HepG2 (cell line): ENCODE measurements around the gene ADM. TPM values are rescaled to one million over a fixed set of nuclear protein-coding genes. Genes with fewer than 3 reads are reported as not detected.

ENCODE experiments used
- CBFB ChIP-seq: sonication (generic); formaldehyde crosslinking; IDR thresholded peaks from 2 replicates; pipeline ENCODE4 v1.4.0; 2020; ENCODE audit warnings: missing genetic modification reagents
- DMAP1 ChIP-seq: IDR thresholded peaks from 2 replicates; pipeline ENCODE4 v1.6.1; 2016
- ESRRA ChIP-seq: sonication (generic); formaldehyde crosslinking; IDR thresholded peaks from 2 replicates; pipeline ENCODE4 v1.5.1; 2020; ENCODE audit warnings: mild to moderate bottlenecking, low read depth, missing genetic modification reagents
- FOXK1 ChIP-seq: sonication (generic); formaldehyde crosslinking; IDR thresholded peaks from 2 replicates; pipeline ENCODE4 v1.4.0; 2020; ENCODE audit warnings: low read depth, missing genetic modification reagents, borderline replicate concordance
- HNF4A ChIP-seq: sonication (generic); formaldehyde crosslinking; IDR thresholded peaks from 2 replicates; pipeline ENCODE4 v1.4.0; 2020; ENCODE audit warnings: missing genetic modification reagents
- IRF2 ChIP-seq: IDR thresholded peaks from 2 replicates; pipeline ENCODE4 v1.6.1; 2018; ENCODE audit warnings: missing genetic modification reagents, missing compliant biosample characterization
- RELA ChIP-seq: sonication (generic); formaldehyde crosslinking; IDR thresholded peaks from 2 replicates; pipeline ENCODE4 v1.4.0; 2020; ENCODE audit warnings: missing genetic modification reagents
- SATB2 ChIP-seq: sonication (generic); formaldehyde crosslinking; IDR thresholded peaks from 2 replicates; pipeline ENCODE4 v1.5.0; 2020; ENCODE audit warnings: missing genetic modification reagents
- SP140L ChIP-seq: sonication (generic); formaldehyde crosslinking; IDR thresholded peaks from 2 replicates; pipeline ENCODE4 v1.4.0; 2020; ENCODE audit warnings: missing genetic modification reagents, borderline replicate concordance
- YY1 ChIP-seq: IDR thresholded peaks from 2 replicates; pipeline ENCODE4 v1.6.1; 2011; ENCODE audit warnings: low read length, low read depth, moderate library complexity, mild to moderate bottlenecking; ENCODE audit not compliant: insufficient read depth, insufficient replicate concordance
- ZBTB21 ChIP-seq: sonication (generic); formaldehyde crosslinking; IDR thresholded peaks from 2 replicates; pipeline ENCODE4 v1.4.0; 2020; ENCODE audit warnings: missing genetic modification reagents
- ZEB1 ChIP-seq: IDR thresholded peaks from 2 replicates; pipeline ENCODE4 v1.6.1; 2012; ENCODE audit warnings: mild to moderate bottlenecking, low read depth, inconsistent platforms; ENCODE audit not compliant: insufficient replicate concordance
- ZNF205 ChIP-seq: IDR thresholded peaks from 2 replicates; pipeline ENCODE4 v1.6.1; 2018; ENCODE audit warnings: missing biosample characterization, missing genetic modification reagents
- ZNF225 ChIP-seq: sonication (generic); formaldehyde crosslinking; IDR thresholded peaks from 2 replicates; pipeline ENCODE4 v1.4.0; 2020; ENCODE audit warnings: mild to moderate bottlenecking, missing genetic modification reagents
- ZNF615 ChIP-seq: sonication (generic); formaldehyde crosslinking; IDR thresholded peaks from 2 replicates; pipeline ENCODE4 v1.5.0; 2020; ENCODE audit warnings: mild to moderate bottlenecking, missing genetic modification reagents, borderline replicate concordance
- ZNF644 ChIP-seq: IDR thresholded peaks from 2 replicates; pipeline ENCODE4 v1.6.1; 2016; ENCODE audit warnings: low read depth
- ZNF660 ChIP-seq: sonication (generic); formaldehyde crosslinking; IDR thresholded peaks from 2 replicates; pipeline ENCODE4 v1.5.1; 2020; ENCODE audit warnings: mild to moderate bottlenecking, low read depth, missing genetic modification reagents, borderline replicate concordance
- ZNF7 ChIP-seq: IDR thresholded peaks from 2 replicates; pipeline ENCODE4 v1.6.1; 2016; ENCODE audit warnings: missing biosample characterization, missing genetic modification reagents
- polyA plus RNA-seq, 8 experiments: library from polyadenylated mRNA; depleted of rRNA in 3 of 8; stranded (reverse) in 7 of 8; unstranded in 1 of 8; fragments of >200 nt; fragmentation: Illumina TruSeq in 4 of 8; extraction: Trizol in 4 of 8; gene quantifications; 2 replicates each; pipeline versions ENCODE4 v1.2.1 to v1.2.3, GENCODE V29; 2011 to 2016; ENCODE audit warnings: low read depth in 4 of 8, missing spikeins in 1 of 8, mixed read lengths in 1 of 8; ENCODE audit not compliant: insufficient read depth in 1 of 8
- total RNA-seq, 5 experiments: library from RNA; depleted of rRNA; stranded (reverse); fragments of >200 nt; fragmentation: Illumina TruSeq; extraction: Trizol; gene quantifications; 2 replicates each; pipeline ENCODE4 v1.2.3, GENCODE V29; 2016; ENCODE audit warnings: low read depth in 1 of 5
- TF ChIP-seq, protein P1 (sequence below): sonication (generic); IDR thresholded peaks from 2 replicates; pipeline ENCODE4 v1.6.1; 2016; ENCODE audit warnings: low read depth, borderline replicate concordance
- TF ChIP-seq, protein P2 (sequence below): IDR thresholded peaks from 2 replicates; pipeline ENCODE4 v1.6.1; 2016
- TF ChIP-seq, protein P3 (sequence below): sonication (generic); formaldehyde crosslinking; IDR thresholded peaks from 2 replicates; pipeline ENCODE4 v1.4.0; 2020; ENCODE audit warnings: mild to moderate bottlenecking, low read depth, missing genetic modification reagents
- TF ChIP-seq, protein P4 (sequence below): sonication (generic); formaldehyde crosslinking; IDR thresholded peaks from 2 replicates; pipeline ENCODE4 v1.5.0; 2020; ENCODE audit warnings: mild to moderate bottlenecking, missing genetic modification reagents
- TF ChIP-seq, protein P5 (sequence below): sonication (generic); formaldehyde crosslinking; IDR thresholded peaks from 2 replicates; pipeline ENCODE4 v1.5.1; 2020; ENCODE audit warnings: missing genetic modification reagents, mild to moderate bottlenecking, borderline replicate concordance

Gene ADM
- total and polyA plus RNA-seq, 2 of the 13 experiments (the other 11 are each of a cell fraction or from before 2014, with no cell fraction given), result 10.7 to 26.1 TPM

DNA sequence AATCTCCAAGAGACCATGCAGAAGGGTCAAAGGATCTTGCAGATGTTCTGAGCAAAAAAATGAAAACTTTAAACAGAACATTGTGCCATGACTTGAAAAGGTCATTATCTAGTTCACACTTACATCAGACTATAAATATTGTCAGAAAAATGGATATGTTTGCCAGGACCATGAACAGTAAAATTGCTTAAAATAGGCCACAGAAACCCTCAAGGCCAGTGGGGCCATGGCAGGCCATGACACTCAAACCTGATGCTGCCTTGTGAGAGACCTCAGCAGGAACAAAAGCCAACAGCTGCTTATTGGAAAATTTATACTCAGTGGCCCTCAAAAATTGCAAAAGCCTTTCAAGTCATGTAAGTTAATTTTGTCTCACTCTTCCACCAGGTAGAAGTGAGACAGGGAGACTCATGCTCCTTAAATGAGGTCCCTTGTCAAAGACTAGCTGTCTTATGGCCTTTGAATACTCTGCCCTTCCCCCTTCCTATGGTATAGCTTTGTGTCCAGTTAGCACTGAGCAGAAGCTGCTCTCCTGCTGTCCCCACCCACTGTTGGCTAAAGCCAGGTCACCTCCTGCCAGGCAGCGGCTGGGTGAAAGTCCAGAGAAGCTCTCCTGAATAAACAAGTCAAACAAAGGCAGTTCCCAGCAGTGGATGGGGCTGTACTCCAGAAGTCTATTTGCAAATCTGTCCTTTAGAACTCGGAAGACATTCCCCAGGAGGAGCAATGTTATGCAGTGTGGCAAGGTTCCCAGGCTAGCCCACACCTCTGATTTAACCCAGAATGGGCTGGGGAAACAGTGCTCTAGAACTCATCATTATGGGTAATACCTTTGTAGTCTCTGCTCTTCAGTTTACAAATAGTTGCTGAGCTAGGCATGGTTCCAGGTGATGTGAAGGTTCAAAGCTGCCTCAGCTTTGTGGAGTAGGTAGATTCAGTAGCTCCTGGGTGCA lies 21.4 kb downstream of the ADM start (continued):
- TF ChIP-seq FOXK1 (CRISPR knock-in tag) (peak; percentile 86), SP140L (CRISPR knock-in tag) (no peak), IRF2 (CRISPR knock-in tag) (peak; percentile 83), ZNF644 (CRISPR knock-in tag) (peak; percentile 84), HNF4A (CRISPR knock-in tag) (peak; percentile 98), RELA (CRISPR knock-in tag) (no peak), ZBTB21 (0 out of 2 replicates have a peak, but pooled peaks have one; percentile 15), ZNF225 (CRISPR knock-in tag) (no peak), CBFB (CRISPR knock-in tag) (peak; percentile 31; the same call in 1 of the 2 replicates), ZNF615 (CRISPR knock-in tag) (no peak), YY1 (peak; percentile 29), ZEB1 (peak; percentile 74), ZNF205 (CRISPR knock-in tag) (peak; percentile 82; the same call in 1 of the 2 replicates), ESRRA (CRISPR knock-in tag) (peak; percentile 51; the same call in 1 of the 2 replicates), SATB2 (CRISPR knock-in tag) (peak; percentile 65; the same call in 1 of the 2 replicates), ZNF660 (CRISPR knock-in tag) (no peak), ZNF7 (CRISPR knock-in tag) (no peak), DMAP1 (CRISPR knock-in tag) (peak; percentile 89)
- TF ChIP-seq, protein P1, sequence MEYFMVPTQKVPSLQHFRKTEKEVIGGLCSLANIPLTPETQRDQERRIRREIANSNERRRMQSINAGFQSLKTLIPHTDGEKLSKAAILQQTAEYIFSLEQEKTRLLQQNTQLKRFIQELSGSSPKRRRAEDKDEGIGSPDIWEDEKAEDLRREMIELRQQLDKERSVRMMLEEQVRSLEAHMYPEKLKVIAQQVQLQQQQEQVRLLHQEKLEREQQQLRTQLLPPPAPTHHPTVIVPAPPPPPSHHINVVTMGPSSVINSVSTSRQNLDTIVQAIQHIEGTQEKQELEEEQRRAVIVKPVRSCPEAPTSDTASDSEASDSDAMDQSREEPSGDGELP, result peak; percentile 67; the same call in 1 of the 2 replicates
- TF ChIP-seq, protein P2, sequence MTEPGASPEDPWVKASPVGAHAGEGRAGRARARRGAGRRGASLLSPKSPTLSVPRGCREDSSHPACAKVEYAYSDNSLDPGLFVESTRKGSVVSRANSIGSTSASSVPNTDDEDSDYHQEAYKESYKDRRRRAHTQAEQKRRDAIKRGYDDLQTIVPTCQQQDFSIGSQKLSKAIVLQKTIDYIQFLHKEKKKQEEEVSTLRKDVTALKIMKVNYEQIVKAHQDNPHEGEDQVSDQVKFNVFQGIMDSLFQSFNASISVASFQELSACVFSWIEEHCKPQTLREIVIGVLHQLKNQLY, result peak; percentile 88
- TF ChIP-seq, protein P3, sequence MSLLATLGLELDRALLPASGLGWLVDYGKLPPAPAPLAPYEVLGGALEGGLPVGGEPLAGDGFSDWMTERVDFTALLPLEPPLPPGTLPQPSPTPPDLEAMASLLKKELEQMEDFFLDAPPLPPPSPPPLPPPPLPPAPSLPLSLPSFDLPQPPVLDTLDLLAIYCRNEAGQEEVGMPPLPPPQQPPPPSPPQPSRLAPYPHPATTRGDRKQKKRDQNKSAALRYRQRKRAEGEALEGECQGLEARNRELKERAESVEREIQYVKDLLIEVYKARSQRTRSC (CRISPR knock-in tag), result no peak
- TF ChIP-seq, protein P4, sequence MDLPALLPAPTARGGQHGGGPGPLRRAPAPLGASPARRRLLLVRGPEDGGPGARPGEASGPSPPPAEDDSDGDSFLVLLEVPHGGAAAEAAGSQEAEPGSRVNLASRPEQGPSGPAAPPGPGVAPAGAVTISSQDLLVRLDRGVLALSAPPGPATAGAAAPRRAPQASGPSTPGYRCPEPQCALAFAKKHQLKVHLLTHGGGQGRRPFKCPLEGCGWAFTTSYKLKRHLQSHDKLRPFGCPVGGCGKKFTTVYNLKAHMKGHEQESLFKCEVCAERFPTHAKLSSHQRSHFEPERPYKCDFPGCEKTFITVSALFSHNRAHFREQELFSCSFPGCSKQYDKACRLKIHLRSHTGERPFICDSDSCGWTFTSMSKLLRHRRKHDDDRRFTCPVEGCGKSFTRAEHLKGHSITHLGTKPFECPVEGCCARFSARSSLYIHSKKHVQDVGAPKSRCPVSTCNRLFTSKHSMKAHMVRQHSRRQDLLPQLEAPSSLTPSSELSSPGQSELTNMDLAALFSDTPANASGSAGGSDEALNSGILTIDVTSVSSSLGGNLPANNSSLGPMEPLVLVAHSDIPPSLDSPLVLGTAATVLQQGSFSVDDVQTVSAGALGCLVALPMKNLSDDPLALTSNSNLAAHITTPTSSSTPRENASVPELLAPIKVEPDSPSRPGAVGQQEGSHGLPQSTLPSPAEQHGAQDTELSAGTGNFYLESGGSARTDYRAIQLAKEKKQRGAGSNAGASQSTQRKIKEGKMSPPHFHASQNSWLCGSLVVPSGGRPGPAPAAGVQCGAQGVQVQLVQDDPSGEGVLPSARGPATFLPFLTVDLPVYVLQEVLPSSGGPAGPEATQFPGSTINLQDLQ (CRISPR knock-in tag), result no peak
- TF ChIP-seq, protein P5, sequence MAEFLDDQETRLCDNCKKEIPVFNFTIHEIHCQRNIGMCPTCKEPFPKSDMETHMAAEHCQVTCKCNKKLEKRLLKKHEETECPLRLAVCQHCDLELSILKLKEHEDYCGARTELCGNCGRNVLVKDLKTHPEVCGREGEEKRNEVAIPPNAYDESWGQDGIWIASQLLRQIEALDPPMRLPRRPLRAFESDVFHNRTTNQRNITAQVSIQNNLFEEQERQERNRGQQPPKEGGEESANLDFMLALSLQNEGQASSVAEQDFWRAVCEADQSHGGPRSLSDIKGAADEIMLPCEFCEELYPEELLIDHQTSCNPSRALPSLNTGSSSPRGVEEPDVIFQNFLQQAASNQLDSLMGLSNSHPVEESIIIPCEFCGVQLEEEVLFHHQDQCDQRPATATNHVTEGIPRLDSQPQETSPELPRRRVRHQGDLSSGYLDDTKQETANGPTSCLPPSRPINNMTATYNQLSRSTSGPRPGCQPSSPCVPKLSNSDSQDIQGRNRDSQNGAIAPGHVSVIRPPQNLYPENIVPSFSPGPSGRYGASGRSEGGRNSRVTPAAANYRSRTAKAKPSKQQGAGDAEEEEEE (CRISPR knock-in tag), result peak; percentile 20; the same call in 1 of the 2 replicates
